ENCODE results near the gene RSPH1. TPM values are rescaled to one million over a fixed set of nuclear protein-coding genes. Genes with fewer than 3 reads are reported as not detected.

Gene RSPH1
- total RNA-seq, 4 donors from 2014 or later, result 0.80 to 10.0 (median 8.0) TPM

DNA sequence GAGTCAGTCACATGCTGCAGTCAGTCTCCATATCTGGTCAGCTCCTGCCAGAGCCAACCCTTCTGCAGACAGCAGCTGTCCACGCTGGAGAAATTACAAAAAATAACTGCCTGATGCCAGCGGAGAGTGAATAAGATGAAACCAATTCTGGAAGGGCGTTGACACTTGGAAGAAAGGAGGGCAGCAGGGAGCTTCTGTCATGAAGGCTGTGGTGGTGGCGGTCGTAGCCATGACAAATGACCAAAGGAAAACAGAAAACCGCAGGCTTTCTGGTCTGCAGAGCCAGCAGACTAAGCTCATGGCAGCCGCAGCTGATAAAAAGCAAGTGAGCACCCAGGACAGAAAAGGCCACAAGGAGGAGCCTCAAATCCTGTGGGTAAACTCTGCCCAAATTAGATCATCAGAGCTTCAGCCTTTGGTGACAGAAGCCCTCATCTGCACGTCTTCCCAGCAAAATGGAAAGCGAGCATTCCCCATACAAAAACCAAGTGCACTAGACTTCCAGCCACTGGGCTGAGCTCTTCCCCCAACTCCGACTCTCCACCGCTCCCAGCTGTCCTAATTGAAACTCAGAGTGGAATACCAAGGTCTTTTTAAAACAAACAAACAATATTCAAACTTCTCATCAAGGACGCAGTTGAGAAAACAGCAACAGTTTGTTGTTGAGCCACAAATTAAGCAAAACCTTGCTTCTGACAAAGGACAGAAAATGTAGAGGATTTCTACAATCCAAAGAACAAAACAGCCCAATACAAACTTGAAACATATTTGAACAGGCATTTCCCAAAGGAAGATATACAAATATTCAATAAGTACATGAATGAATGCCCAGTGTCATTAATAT is 28.7 kb downstream of the RSPH1 start:
- H3K4me3 ChIP-seq, result no peak overlapping the region
- peak; percentile 41 for DNase-seq
- peak overlapping the region; percentile 68 to 80 (median 78) for H3K27ac ChIP-seq
- in situ Hi-C loops (cut with MboI; ENCODE audit: low pct_ligation_motif_present in 1 of 4, low pct_unique_long_range_greater_than_20kb in 1 of 4, low sequenced_read_pairs in 3 of 4), result loop anchor here in 1 of 4 donors (10.0 to 25.0 kb wide), 2 partner anchors 67 to 305 kb away; no protein-coding TSS in a partner anchor
- H3K36me3 ChIP-seq, result no peaks in the 10 kb centered on the region
- H3K4me1 ChIP-seq, result peaks cover 23 to 76% (median 49%) of the 10 kb centered on the region in 4 donors
- TF ChIP-seq EP300 (IDR thresholded peaks at IDR 0.05; ENCODE audit: low read depth) (no peak), CTCF (IDR thresholded peaks at IDR 0.05) (peak in 4 of 5 experiments; percentile 6 to 20 (median 12)), POLR2A (IDR thresholded peaks at IDR 0.05) (no peak), POLR2AphosphoS5 (IDR thresholded peaks at IDR 0.05) (no peak)
- intact Hi-C loops (cut with DNase I; ENCODE audit: low total_unique reads), result no loop called here
- no peaks in the 10 kb centered on the region for H3K27me3 ChIP-seq
- H3K9me3 ChIP-seq, result no peaks in the 10 kb centered on the region
- 63 to 93% methylated on average over 4 to 12 of the region's 12 CpGs for WGBS, 2 donors (ENCODE audit: low coverage in 1 of 2)

GRCh38 chr21:42466700-42467099 is 29.3 kb downstream of the RSPH1 start:
- in situ Hi-C loops (cut with MboI; ENCODE audit: low pct_ligation_motif_present in 1 of 4, low pct_unique_long_range_greater_than_20kb in 1 of 4, low sequenced_read_pairs in 3 of 4), result loop anchor here in 1 of 4 donors (10.0 to 25.0 kb wide), 2 partner anchors 68 to 304 kb away; no protein-coding TSS in a partner anchor
- Histone ChIP-seq H3K36me3 (no peaks in the 10 kb centered on the region), H3K9me3 (no peaks in the 10 kb centered on the region), H3K4me1 (peaks cover 23 to 82% (median 55%) of the 10 kb centered on the region in 4 donors), H3K27me3 (no peaks in the 10 kb centered on the region), H3K4me3 (no peak overlapping the region), H3K27ac (peak overlapping the region in 1 of 4 donors; percentile 5)
- TF ChIP-seq EP300 (IDR thresholded peaks at IDR 0.05; ENCODE audit: low read depth) (no peak), POLR2AphosphoS5 (IDR thresholded peaks at IDR 0.05) (no peak), CTCF (IDR thresholded peaks at IDR 0.05) (no peak), POLR2A (IDR thresholded peaks at IDR 0.05) (no peak)
- intact Hi-C loops (cut with DNase I; ENCODE audit: low total_unique reads), result no loop called here
- DNase-seq, result peak; percentile 6
- WGBS, 2 donors (ENCODE audit: low coverage in 1 of 2), result 95% methylated on average over 10 of the region's 10 CpGs; no CpG with 5 or more reads in 1 of the 2 donors

DNA sequence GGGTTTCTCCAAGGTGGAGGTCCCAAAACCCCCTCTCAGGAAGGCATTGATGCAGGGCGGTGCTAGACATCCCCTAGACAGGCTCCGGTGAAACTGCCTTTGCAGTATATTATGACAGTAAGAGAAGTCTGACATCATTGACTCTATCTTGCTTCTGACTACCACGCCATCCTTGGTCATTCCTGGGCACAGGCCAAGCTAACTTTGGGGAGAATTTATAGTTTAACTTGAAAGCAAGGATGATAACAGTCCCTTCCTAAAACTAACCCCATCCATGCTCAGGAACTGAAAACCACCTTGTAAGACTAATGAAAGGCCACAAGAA is 30.3 kb downstream of the RSPH1 start:
- WGBS, 2 donors (ENCODE audit: low coverage in 1 of 2), result 71% methylated on average over 3 of the region's 3 CpGs; no CpG with 5 or more reads in 1 of the 2 donors
- H3K27ac ChIP-seq, result peak overlapping the region; percentile 76 to 87 (median 81)
- TF ChIP-seq CTCF (IDR thresholded peaks at IDR 0.05) (no peak), POLR2AphosphoS5 (IDR thresholded peaks at IDR 0.05) (no peak), EP300 (IDR thresholded peaks at IDR 0.05; ENCODE audit: low read depth) (no peak), POLR2A (IDR thresholded peaks at IDR 0.05) (no peak)
- H3K27me3 ChIP-seq, result no peaks in the 10 kb centered on the region
- no peaks in the 10 kb centered on the region for H3K9me3 ChIP-seq
- H3K36me3 ChIP-seq, result no peaks in the 10 kb centered on the region
- H3K4me3 ChIP-seq, result no peak overlapping the region
- in situ Hi-C loops (cut with MboI; ENCODE audit: low pct_ligation_motif_present in 1 of 4, low pct_unique_long_range_greater_than_20kb in 1 of 4, low sequenced_read_pairs in 3 of 4) (loop anchor here in 1 of 4 donors (10.0 to 25.0 kb wide), 2 partner anchors 69 to 303 kb away; no protein-coding TSS in a partner anchor), intact Hi-C loops (cut with DNase I; ENCODE audit: low total_unique reads) (no loop called here)
- DNase-seq, result no peak
- peaks cover 29 to 91% (median 60%) of the 10 kb centered on the region in 4 donors for H3K4me1 ChIP-seq

DNA sequence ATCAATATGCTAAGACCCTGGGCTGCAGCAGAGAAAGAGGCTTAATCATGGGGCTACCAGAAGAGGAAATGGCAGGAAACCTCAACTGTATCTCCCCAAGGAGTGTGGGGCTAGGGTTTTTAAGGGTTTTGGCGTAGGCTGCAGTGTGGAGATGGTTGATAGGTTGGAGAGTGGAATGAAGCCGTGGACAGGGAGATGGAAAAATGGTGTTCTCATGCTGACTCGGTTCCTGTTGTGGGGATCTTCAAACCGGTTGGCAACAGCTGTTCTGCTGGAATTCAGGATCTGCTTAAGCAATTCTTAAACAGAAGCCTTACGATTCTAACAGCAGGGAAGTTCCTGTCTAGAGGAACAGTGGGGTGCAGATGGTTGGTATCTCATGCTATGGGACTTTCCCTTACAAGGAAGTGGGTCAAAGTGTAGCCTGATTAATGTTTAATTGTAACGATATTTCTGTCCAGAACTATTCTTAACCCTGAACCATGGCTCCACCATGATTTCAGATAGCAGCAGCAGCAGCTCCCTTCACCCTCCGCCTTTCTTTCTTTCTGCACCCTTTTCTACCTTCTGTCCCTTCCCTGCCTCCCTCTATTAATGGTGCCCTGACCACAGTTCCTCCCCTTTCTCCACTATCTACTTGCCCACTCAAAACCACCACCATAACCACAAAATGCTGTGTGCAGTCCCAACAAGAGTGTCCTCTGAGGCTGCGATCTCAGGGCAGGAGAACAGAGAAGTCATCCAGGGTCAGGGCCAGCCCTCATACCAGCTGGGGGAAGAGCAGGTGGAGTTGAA is 30.8 kb downstream of the RSPH1 start:
- peak; percentile 34 for DNase-seq
- in situ Hi-C loops (cut with MboI; ENCODE audit: low pct_ligation_motif_present in 1 of 4, low pct_unique_long_range_greater_than_20kb in 1 of 4, low sequenced_read_pairs in 3 of 4), result loop anchor here in 1 of 4 donors (10.0 to 25.0 kb wide), 2 partner anchors 70 to 303 kb away; no protein-coding TSS in a partner anchor
- 32 to 36% methylated on average over 4 to 8 of the region's 8 CpGs for WGBS, 2 donors (ENCODE audit: low coverage in 1 of 2)
- intact Hi-C loops (cut with DNase I; ENCODE audit: low total_unique reads), result no loop called here
- TF ChIP-seq POLR2AphosphoS5 (IDR thresholded peaks at IDR 0.05) (peak in 2 of 3 donors; percentile 31 to 32), EP300 (IDR thresholded peaks at IDR 0.05; ENCODE audit: low read depth) (no peak)
- Histone ChIP-seq H3K27me3 (no peaks in the 10 kb centered on the region), H3K4me3 (no peak overlapping the region), H3K4me1 (peaks cover 34 to 94% (median 66%) of the 10 kb centered on the region in 4 donors), H3K9me3 (no peaks in the 10 kb centered on the region), H3K27ac (peak overlapping the region; percentile 76 to 87 (median 81)), H3K36me3 (no peaks in the 10 kb centered on the region)

All from transverse colon (tissue), 4 donors.